Right ventricle myocardium superior (tissue), 1 donor: ENCODE results near the gene C5AR2. TPM values are rescaled to one million over a fixed set of nuclear protein-coding genes. Genes with fewer than 3 reads are reported as not detected.
"Not testable (repeated sequence)": the region's sequence is repeated elsewhere in the genome, so short reads cannot be mapped to it uniquely, and the experiment has no call there.

Source experiments
- ATAC-seq: fragments of 200-7000 bp; cut with Tn5 transposase; one replicate; pipeline ENCODE4 v1.9.1; 2020; ENCODE audit warnings: mild to moderate bottlenecking; ENCODE audit not compliant: poor library complexity
- DNase-seq: peaks from one replicate; pipeline ENCODE4 v3.0.0-alpha.2; 2020
- intact Hi-C: fragments of 100-400 bp; cut with DNase I; formaldehyde crosslinking; loops from one replicate; pipeline ENCODE4 v1.11.2; 2022
- total RNA-seq: library from RNA; stranded (reverse); fragmentation: NEBNext Ultra II Directional; extraction: Animal tissue kit (Norgen Biotek cat#: 25700); gene quantifications from one replicate; pipeline ENCODE4 v1.2.1, GENCODE V29; 2021
- donor health status: DM: no; HTN: yes; CAD: no; lungs with severe emphysema.

The C5AR2 gene
- total RNA-seq, 1 donor from 2014 or later: 0.78 TPM

DNA sequence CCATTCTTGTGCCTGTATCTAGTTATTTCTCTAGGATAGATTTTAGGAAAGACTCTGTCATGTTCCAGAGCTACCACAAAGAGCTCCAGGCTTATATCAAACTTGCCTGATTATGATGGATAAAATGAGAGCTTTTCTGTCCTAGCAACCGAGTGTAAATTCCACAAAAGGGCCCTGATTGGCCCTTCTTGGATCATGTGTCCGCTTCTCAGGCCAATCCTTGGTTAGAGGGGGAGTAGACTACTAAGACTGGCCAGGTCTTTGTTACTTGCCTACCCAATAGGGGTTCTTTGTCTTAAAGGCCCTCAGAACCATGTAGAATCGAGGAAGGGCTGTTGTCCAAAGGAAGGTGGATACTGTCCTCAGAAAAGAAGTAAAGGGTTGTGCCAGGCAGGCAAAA, 19.6 kb downstream of the C5AR2 start:
- intact Hi-C loops: no loop called here
- DNase-seq (no peak), ATAC-seq (no peak)

GRCh38 chr19:47352095-47352494, 20.1 kb downstream of the C5AR2 start:
- intact Hi-C loops: no loop called here
- DNase-seq (no peak), ATAC-seq (no peak)

GRCh38 chr19:47353307-47353712, 21.3 kb downstream of the C5AR2 start:
- DNase-seq (peak; percentile 68), ATAC-seq (peak; percentile 17)
- intact Hi-C loops: no loop called here

GRCh38 chr19:47356900-47357299, 24.9 kb downstream of the C5AR2 start:
- no peak for DNase-seq
- no peak for ATAC-seq
- intact Hi-C loops: no loop called here

GRCh38 chr19:47357788-47358680, 26.1 kb downstream of the C5AR2 start:
- ATAC-seq (no peak), DNase-seq (no peak)
- intact Hi-C loops: no loop called here

DNA sequence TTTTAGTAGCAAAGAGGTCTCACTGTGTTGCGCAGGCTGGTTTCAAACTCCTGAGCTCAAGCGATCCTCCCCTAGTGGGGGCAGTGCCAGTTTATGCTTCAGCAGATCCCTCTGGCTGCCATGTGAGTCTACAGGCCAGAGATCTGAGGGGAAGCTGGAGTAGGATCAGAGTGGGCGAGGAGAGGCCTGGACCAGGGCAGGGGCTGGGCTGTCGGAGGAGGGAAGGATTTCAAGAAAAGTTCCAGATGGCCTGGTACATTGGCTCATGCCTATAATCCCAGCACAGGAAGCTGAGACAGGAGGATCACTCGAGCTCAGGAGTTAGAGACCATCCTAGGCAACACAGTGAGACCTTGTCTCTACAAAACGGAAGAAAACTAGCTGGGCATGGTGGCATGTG, 27.0 kb downstream of the C5AR2 start:
- ATAC-seq: no peak
- DNase-seq: no peak
- intact Hi-C loops: no loop called here

GRCh38 chr19:47362321-47362720, 30.3 kb downstream of the C5AR2 start:
- DNase-seq (no peak), ATAC-seq (no peak)
- intact Hi-C loops: no loop called here

GRCh38 chr19:47363758-47364531, 32.0 kb downstream of the C5AR2 start:
- intact Hi-C loops: no loop called here
- DNase-seq (no peak), ATAC-seq (no peak)

DNA sequence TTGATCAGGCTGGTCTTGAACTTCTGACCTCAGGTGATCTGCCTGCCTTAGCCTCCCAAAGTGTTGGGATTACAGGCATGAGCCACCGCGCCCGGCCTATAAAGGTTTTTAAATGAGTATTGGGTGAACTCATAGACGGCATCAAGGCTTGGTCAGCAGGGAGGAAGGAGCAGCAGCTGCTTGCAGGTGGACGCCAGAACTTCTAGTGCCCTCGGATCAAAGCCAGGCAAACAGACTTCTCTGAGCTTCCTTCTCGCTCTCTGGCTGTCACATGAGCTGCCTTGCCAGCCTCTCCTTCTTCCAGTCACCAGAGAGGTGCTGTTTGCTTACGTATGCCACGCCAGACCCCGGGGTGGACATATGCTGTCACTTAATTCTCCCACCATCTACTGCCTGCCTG, 33.5 kb downstream of the C5AR2 start:
- ATAC-seq, intact Hi-C loops, DNase-seq: not testable (repeated sequence)

- ATAC-seq (peak; percentile 38), DNase-seq (no peak)
- intact Hi-C loops: no loop called here
These were observed 38.2 kb downstream of the C5AR2 start for GRCh38 chr19:47370045-47370611.

DNA sequence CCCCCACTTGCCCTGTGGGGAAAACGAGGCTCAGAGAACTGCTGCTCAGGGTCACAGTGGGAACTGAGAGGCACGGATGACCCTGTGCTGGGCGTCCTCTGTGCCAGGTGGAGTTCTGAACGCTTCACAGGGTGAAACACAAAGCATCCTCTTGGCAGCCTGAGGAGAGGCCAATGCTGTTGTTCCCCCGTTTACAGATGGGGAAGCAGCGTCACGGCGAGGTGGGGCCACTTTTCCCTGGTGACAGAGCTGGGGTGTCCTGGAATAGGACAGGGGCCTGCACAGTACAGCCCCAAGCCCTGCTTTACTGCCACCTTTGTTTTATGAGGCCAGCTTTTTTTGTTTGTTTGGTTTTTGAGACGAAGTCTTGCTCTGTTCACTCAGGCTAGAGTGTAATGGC, 39.3 kb downstream of the C5AR2 start:
- DNase-seq (no peak), ATAC-seq (no peak)
- intact Hi-C loops: no loop called here

GRCh38 chr19:47372603-47373002, 40.6 kb downstream of the C5AR2 start:
- intact Hi-C loops: no loop called here
- DNase-seq: no peak
- ATAC-seq: no peak

- intact Hi-C loops: no loop called here
- ATAC-seq: no peak
- DNase-seq: peak; percentile 29
These were observed 41.6 kb downstream of the C5AR2 start for GRCh38 chr19:47373246-47374240.

DNA sequence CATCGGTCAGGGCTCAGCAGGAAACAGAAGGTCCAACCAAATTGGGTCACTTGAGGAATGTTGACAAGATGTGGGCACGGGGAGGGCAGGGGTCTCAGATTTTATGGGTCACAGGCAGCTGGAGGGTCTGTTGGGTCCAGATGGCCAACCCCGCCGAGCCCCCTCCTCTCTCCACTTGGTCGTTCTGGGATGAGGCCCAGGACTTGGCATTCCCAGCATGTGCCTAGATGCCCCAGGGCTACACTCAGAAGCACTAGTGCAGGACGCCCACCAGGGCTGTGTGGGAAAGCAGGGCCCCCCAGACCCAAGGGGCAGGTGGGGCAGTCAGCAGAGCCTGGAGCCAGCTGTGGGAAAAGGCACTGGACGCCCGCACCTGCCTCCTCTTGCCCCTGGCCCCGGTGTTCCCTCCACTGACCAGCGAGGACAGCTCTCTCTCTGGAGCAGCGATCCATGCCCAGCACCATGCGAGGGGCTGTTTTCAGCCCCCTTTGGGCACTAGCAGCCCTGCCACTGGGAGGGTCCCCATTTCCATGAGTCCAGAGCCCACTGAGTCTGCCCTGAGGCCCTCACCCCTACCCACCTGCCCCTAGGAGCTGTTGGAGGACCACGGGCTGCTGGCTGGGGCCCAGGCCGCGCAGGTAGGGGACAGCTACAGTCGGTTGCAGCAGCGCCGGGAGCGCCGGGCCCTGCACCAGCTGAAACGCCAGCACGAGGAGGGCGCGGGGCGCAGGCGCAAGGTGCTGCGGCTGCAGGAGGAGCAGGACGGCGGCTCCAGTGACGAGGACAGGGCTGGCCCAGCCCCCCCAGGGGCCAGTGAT, 43.1 kb downstream of the C5AR2 start:
- intact Hi-C loops: no loop called here
- ATAC-seq (no peak), DNase-seq (no peak)

DNA sequence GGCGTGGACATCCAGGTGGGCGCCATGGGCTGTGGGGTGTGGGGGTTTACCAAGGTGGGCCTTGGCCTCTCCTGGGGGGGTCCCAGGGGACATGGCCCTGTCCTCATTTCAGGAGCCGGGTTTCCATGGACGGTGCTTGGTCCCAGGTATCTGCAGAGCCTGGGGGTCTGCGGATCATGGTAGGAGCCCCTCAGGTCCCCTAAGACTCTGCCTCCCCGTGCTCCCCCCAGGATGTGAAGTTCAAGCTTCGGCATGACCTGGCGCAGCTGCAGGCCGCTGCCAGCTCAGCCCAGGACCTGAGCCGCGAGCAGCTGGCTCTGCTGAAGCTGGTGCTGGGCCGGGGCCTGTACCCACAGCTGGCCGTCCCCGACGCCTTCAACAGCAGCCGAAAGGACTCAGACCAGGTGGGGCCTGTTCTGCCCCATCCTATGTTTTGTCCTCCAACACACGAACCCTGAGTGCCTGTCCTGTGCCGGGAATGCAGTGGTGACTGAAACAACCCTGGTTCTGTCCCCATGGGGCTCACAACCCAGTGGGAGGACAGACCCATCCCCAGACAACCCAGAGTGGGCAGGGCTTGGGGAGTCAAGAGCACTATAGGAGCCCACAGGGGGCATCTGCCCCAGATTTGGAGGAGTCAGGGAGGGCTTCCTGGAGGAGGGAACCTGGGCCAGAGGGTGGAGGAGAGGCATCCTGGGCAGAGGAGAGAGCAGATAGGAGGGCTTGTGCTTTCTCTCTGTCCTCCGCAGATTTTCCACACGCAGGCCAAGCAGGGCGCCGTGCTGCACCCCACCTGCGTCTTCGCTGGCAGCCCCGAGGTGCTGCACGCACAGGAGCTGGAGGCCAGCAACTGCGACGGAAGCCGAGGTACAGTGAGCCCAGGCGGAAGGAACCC, 44.0 kb downstream of the C5AR2 start:
- ATAC-seq: no peak
- intact Hi-C loops: no loop called here
- DNase-seq: no peak

- ATAC-seq (peak; percentile 1), DNase-seq (no peak)
- intact Hi-C loops: no loop called here
These were observed 44.7 kb downstream of the C5AR2 start for GRCh38 chr19:47376589-47377144.
